Measurements from ENCODE around the gene PHIP. TPM values are rescaled to one million over a fixed set of nuclear protein-coding genes. Genes with fewer than 3 reads are reported as not detected.

The PHIP gene
- polyA plus RNA-seq, 3 donors = 51.8 to 63.1 (median 57.1) TPM

Other genes with a start within 250 kb of the PHIP start
- gene IRAK1BP1, start 210.7 kb downstream of the PHIP start, polyA plus RNA-seq (ENCODE audit: insufficient read length in 3 of 3) = 10 to 100 TPM in 2 of 3 donors, 1 to 10 TPM in 1; 8.9 to 16.3 (median 14.6) TPM
- 100 to 1,000 TPM; 273 to 383 (median 319) TPM for gene HMGN3, start 156.4 kb upstream of the PHIP start, polyA plus RNA-seq (ENCODE audit: insufficient read length in 3 of 3)

Data from renal cortex interstitium (tissue), 3 donors.